HG03108 (cell line): Measurements from ENCODE around the gene ANTKMT.
A peak's percentile ranks its signal among the peaks of the same experiment; 100 is the strongest.
"Not testable (repeated sequence)": the region's sequence is repeated elsewhere in the genome, so short reads cannot be mapped to it uniquely, and the experiment has no call there.

ENCODE experiments used
- ATAC-seq: cut with Tn5 transposase; IDR thresholded peaks from one replicate; pipeline ENCODE4 v1.9.1; 2021; ENCODE audit warnings: moderate library complexity; ENCODE audit not compliant: unreplicated experiment

The ANTKMT gene

GRCh38 chr16:712740-713250 is 8.2 kb upstream of the ANTKMT start:
- not testable (repeated sequence) for ATAC-seq

DNA sequence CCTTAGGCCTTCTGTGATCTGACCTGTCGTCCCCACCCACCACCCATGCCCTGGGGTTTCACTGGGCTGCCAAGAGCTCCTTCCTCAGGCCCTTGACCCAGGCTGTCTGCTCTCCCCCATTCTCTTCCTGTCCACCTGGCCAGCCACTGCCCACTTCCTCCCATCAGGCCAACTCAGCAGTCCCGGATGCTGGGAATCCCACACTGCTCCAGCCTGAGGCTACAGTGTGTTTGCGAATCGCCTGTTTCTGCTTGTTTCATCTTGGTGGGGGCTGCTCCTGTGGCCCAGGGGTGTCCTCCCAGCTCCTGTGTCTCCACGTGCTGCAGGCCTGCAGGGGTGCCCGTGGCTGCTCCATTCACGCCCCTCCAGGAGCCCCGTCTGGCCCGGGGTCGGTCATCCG is 6.9 kb upstream of the ANTKMT start:
- no peak for ATAC-seq

DNA sequence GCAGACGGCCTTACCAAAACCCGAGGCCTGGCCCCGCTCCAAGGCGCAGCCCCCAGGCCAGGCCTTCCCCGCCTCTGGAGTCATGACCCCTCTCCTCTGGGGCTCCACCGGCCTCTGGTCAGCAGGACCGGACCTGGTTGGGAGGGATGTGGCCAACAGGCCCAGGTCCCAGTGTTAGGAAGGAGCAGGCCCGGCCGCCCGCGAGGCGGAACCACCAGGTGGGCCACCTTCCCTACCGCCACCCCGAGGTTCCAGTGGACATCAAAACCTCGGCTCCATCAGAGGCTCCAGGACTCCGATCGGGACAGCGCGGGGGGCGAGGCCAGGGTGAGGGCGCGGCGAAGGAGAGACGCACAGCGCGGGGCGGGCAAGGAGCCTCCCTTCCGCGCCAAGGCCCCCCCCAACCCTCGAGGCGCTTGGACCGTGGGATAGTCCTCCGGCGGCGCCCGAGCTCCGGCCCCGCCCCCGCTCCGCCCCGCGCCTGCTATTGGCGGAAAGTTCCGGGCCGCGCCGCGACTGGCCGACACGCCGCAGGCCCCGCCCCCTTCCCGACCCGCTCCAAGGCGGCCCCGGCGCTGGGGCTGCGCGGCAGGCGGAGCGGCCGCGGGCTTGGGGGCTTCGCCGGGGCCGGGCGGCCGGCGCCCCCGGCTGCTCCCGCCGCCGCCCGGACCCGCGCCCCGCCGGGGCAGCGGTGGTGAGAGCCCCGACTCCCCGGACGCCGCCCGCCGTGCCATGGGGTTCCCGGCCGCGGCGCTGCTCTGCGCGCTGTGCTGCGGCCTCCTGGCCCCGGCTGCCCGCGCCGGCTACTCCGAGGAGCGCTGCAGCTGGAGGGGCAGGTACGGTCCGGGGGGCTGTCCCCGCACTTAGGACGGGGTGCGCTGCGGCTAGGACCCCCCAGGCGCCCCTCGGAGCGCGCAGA is 6.1 kb upstream of the ANTKMT start, which contains the start of gene METRN:
TSS of gene METRN (plus strand) at position 561 of the 919 bp plus-strand sequence. CDS start at position 733, 172 bp downstream.
- ATAC-seq = peak; percentile 74

DNA sequence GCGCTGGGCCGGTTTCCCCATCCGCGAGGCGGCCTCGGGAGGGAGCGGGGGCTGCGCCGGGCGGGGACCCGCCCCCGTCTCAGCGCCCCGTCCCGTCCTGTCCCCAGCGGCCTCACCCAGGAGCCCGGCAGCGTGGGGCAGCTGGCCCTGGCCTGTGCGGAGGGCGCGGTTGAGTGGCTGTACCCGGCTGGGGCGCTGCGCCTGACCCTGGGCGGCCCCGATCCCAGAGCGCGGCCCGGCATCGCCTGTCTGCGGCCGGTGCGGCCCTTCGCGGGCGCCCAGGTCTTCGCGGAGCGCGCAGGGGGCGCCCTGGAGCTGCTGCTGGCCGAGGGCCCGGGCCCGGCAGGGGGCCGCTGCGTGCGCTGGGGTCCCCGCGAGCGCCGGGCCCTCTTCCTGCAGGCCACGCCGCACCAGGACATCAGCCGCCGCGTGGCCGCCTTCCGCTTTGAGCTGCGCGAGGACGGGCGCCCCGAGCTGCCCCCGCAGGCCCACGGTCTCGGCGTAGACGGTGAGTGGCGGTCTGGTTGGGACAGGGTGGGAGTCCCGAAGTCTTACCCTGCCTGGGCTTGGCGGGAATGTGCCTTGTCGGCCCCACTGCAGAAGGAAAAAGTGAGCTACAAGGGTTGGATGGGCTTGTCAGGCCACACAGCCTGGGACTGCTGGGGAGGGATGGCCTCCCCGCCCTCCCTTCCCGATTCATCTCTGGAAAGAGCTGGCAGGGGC is 5.3 kb upstream of the ANTKMT start:
- ATAC-seq = peak; percentile 8

- ATAC-seq = no peak
These were observed 4.8 kb upstream of the ANTKMT start for GRCh38 chr16:716200-716568.

- ATAC-seq = no peak
These were observed 4.1 kb upstream of the ANTKMT start for GRCh38 chr16:716768-717325.

- ATAC-seq = no peak
These were observed 3.3 kb upstream of the ANTKMT start for GRCh38 chr16:717450-718245.

DNA sequence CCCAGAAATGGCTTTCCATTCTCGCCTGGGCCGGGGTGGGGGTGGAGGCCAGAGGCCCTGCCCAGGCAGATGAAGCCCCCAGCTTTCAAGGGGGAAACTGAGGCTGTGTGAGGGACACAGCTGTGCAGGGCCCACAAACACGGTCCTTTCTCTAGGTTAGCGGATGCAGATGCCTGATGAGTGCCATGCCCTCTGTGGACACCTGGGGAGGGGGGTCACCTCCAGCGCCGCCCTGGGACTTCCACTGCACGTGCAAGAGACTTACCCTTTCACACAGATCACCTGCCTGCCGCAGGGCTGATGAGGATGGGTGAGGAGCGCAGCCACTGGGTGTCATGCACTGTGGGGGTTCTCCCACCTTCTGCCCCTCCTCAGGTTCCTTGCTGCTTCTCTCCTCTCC is 2.6 kb upstream of the ANTKMT start:
- ATAC-seq = no peak

DNA sequence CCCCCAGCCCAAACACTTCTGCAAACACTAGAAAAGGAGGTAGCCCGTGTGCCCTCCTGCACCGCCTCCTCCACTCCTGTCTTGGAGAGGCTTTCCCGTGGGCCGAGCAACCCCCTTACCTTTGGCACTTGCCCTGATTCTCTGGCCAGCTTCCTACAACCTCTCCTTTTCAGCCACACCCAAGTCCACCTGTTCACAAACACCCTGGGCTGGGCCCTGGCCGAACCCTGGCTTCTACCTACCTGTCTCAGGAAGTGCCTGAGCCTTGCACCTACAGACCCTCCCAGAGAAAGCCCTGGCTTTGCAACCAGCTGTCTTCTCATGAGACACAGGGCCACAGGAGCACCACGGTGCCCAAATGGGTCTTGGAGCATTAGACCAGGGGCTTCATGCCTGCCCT is 2.0 kb upstream of the ANTKMT start:
- no peak for ATAC-seq

- no peak for ATAC-seq
These were observed 1.0 kb upstream of the ANTKMT start for GRCh38 chr16:719815-720446.

DNA sequence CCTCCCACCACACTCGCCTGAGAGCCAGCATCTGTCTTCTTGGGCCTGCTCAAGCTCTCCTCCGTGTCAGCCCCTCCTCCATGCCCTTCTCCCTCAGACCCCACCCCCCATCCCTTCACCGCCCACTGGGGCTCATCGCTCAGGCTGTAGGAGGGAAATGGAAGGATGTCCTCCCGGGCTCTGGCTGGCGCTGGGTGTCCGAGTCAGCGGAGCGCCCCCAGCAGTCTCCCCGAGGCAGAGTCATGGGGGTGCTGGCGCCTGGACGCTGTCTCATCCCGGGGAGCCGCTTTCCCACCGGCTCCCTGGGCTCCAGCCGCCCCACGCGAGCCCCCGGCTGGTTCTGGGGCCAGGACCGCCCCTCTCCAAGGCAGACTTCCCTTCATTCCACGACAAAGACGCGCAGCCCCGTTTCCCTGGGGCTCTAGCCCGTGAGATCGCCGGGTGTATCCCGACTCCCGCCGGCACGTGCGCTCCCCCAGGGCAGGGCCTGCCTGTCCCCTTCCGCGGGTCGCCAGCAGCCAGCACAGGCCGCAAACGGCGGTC is 428 bp upstream of the ANTKMT start:
- ATAC-seq = no peak

DNA sequence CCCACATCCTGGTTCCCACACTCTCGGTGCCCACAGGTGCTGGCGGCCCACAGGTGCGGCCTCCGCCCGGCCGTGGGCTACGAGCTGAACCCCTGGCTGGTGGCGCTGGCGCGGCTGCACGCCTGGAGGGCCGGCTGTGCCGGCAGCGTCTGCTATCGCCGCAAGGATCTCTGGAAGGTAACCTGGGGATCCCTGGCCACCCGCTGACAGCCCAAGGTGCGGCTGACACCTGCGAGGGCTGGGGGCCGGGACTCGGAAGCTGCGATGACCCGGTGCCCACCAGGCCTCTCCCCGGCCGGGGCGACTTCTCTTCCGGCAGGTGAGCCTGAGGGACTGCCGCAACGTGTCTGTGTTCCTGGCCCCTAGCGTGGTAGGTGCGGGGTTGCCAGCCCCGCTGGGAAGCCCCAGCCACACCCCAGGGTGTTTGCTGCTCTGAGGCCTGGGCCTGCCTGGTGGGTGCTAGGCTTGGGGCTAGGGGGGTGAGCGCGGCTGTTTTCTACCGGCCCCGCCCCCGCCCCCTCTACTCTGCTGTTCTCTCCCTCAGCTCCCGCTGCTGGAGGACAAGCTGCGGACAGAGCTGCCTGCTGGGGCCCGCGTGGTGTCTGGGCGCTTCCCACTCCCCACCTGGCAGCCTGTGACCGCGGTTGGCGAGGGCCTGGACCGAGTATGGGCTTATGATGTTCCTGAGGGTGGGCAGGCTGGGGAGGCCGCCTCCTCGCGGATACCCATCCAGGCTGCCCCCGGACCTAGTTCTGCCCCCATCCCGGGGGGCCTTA is 1.0 kb downstream of the ANTKMT start:
- ATAC-seq = no peak

DNA sequence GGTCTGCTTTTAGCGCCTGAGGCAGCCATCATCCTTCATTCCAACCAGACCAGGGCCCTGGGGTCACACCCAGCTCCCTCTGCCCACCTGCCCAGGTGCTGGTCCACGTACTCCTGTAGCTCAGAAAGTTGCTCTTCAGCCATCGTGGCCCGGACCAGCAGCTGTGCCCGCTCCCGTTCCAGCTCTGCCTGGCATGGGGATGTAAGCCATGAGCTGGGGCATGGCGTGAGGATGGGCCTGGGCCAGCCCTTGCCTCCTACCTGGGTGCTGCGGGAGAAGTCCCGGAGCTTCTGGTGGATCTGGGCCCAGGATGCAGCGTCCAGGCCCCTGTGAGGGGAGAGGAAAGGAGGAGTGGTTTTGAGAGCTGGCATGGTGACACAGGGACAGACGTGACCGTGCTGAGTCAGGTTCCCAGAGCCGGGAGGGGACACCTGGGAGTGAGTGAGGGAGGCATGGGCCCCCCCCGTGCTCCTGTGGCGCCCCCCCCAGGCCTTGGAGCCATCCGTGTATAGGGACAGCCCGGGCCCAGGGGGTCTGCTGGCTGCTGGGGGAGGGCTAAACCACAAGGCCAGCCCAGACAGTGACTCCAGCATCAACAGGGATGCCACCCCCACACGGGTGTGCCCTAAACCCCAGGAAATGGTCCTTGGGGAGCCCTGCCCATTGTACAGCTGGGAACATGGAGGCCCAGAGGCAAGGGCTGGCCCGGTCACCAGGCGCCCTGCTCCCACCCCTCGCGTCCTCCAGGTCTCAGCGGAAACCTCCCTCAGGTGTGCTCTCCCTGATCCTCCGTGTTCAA is 2.1 kb downstream of the ANTKMT start:
- no peak for ATAC-seq

DNA sequence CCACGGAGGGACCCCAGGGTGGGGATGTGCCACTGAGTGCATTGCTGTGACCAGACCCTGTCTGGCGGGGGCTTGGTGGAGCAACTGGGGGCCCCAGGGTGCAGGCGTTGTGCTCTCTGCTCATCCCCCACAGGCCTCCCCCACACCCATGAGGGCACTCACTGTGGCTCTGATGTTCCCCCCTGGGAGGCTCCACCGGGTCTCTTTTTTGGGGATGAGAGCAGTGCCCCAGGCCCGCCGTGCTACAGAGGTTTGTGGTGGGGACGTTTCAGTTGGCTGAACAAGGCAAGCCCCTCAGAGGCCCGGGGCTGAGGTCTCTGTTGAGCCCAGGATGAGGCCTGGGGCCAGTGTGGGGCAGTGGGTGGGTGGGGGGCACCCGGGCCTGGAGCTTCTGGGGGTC is 2.7 kb downstream of the ANTKMT start:
- no peak for ATAC-seq

DNA sequence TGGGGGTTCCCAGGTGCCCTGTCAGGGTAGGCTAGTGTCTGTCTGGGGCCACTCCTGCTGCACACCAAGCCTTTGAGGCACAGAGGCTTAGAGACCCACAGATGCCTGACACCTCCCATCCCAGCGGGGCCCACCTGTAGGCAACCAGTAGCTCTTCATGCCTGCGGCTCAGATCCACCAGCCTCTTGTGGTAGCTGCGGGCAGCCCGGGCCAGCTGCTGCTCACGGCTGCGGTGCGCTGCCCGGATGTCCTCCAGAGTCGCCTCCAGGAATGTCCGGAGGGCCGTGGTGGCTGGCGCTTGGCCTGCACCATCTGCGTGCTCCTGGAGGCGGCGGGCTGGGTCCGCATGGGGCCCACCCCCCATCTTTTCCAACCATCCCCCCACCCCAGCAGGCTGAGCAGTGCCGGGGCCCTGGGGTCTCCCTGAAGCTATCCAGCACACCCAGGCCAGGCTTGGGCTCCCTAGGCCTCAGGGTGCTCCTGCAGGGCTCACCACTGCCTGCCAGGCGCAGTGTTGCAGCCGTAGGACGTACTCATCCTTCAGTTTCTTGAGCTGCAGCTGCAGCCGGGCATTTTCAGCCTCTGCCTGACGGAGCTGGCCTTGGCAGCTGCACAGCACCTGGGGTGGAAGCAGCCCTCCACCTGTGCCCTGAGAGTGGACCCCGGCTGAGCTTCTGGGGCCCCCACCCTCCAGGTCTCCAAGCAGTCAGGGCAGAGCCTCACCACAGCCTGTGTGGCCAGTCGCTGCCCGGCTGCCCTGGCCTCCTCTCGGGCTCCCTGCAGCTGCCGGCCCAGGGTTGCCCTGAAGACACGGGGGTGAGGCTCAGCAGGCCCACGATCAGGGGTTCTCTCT is 3.5 kb downstream of the ANTKMT start:
- no peak for ATAC-seq

DNA sequence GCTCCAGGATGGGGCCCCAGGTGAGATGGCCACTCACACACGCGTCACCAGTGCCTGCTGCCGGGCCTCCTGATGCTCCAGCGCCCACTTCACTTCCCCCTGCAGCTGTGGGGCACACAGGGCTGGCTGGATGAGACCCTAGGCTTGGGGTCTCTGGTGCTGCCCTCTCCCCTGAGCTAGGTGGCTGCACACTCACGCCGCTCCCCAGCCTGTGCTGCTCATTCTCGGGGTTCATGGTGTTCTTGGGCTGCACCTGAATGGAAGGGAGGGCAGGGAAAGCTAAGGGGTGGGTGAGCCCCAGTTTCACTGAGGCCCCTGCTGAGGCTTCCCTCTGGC is 4.1 kb downstream of the ANTKMT start:
- no peak for ATAC-seq

DNA sequence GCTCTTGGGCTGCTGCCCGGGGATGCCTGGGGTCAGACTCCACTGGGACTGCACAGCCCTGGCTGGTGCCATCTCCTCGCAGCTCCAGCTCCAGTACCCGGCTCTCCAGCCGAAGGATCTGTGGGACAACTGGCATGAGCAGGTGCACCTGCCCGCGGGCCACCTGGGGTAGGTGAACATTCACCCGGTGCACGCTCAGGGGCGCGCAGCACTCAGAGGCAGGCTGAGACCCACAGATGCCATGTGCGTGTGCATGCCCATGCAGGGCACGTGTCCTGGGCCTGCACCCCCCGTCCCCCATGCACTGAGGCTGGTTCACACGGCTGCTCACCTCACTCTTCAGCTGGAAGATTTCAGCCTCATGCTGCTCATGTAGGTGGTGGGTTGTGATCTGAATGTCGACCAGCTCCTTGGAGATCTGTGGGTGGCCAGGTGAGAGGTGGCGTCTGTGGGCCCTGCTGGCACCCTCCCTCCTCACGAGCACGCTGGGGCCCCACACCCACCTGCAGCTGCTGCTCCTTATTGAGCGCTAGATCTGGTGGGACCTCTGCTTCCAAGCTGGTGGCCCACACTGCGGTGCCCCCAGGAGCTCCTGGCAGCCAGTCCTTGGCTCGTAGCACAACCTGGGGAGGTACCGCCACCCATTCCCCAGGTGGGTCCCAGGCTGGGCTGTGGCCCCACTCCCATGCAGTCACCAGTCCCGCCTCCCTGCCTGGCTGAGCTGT is 4.7 kb downstream of the ANTKMT start:
- no peak for ATAC-seq
